Hematopoietic multipotent progenitor cell treated with erythropoietin and hydrocortisone succinate and interleukin-3 and kit ligand, for 6 days (in vitro differentiated cells): ENCODE measurements around the gene FAM3B.
"Not testable (repeated sequence)": the region's sequence is repeated elsewhere in the genome, so short reads cannot be mapped to it uniquely, and the experiment has no call there.

Experiments used
- DNase-seq: peaks from one replicate; pipeline ENCODE4 v3.0.0-alpha.2; 2015

The FAM3B gene, protein sequence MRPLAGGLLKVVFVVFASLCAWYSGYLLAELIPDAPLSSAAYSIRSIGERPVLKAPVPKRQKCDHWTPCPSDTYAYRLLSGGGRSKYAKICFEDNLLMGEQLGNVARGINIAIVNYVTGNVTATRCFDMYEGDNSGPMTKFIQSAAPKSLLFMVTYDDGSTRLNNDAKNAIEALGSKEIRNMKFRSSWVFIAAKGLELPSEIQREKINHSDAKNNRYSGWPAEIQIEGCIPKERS

GRCh38 chr21:41316200-41317062 is at the start of gene FAM3B:
FAM3B (plus strand) TSS chr21:41316801; CDS start chr21:41316880, 79 bp downstream.
- no peak for DNase-seq

DNA sequence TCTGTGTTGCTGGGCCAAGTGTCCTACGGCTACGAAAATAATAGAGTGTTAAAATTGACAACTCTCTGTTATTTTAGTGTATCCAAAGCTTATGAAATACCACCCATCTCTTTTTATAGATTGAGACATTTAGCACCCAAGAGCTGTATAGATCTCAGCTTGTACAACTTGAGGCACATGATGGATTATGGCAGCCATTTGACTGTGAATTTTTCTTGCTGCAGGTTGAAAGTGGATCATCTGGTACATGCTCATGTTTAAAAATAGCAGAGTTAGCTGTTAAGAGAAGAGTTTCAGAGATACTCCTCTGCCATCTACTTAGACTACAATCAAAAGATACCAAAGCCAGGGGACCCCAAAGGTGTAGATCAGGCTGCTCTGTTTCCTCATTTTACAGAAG is 49.3 kb upstream of the FAM3B start:
- DNase-seq, result no peak

DNA sequence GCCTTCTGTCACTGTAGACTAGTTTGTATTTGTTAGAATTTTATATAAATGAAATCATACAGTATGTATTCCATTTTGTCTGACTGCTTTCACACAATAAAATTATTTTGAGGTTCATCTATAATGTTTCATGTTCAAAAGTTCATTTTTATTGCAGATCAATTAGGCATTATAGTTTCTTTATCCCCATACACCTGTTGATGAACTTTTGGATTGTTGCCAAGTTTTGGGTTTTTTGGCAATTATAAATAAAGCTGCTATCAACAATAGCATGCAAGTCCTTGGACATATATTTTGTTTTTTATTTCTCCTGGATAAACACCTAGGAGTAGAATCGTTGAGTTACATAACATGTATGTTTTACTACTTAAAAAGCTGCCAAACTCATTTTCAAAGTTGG is 47.1 kb upstream of the FAM3B start:
- DNase-seq, result no peak

- no peak for DNase-seq
Measured at GRCh38 chr21:41277196-41277595, 39.4 kb upstream of the FAM3B start.

GRCh38 chr21:41277846-41278245 is 38.8 kb upstream of the FAM3B start:
- DNase-seq, result no peak

DNA sequence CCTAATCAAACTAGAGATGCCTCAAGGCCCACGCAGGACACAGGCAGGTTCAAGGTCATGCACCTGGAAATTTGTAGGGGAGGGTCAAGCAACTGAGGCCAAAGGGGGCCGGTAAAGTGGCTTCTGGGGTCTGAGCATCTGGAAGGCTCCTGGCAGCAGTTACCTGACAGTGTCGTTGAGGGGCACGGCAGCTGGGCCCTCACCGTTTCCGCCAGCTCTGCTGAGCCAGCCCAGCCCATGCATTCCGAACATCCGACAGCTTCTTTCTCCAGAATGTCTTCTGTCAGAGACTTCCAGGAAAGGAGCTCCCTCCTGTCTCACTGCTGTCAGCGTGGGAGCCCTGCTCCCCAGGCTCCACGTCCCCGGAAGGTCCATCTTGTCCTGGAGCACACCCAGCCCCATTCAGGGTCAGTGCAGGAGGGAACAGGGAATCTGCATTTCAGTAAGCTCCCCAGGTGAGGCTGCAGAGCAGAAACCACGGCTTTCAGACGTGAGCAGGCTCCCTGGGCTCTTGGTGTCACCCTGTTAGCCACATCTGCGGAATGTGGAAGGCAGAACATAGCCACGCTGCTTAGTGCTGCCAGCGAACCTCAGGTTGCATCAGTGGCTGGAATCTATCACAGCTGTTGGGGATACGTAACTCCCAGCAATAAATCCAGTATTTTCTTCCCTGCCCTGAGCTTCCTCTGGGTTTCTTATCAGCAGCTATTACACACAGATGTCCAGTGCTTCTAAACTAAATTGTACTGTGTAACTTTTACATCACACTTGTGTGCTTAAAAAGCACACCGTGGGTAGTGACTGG is 36.3 kb upstream of the FAM3B start:
- no peak for DNase-seq

DNA sequence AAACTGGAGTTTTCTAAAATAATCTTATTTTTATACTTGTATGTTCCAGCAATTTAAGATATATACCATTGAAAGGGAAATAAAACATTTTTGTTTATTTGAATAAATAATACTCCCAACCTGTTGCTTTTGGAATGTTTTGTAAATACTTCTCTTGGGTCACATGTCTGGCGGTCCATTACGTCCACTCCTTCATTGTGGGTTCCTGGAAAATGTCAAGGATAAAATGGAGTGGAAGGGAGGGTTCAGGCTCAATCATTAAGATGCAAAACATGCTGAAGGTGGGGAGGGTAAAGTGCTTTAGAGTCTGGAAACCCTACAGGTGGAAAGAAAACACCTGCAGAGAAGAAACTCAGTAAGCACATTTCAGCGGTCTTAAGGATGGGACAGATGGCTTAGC is 34.2 kb upstream of the FAM3B start:
- no peak for DNase-seq

DNA sequence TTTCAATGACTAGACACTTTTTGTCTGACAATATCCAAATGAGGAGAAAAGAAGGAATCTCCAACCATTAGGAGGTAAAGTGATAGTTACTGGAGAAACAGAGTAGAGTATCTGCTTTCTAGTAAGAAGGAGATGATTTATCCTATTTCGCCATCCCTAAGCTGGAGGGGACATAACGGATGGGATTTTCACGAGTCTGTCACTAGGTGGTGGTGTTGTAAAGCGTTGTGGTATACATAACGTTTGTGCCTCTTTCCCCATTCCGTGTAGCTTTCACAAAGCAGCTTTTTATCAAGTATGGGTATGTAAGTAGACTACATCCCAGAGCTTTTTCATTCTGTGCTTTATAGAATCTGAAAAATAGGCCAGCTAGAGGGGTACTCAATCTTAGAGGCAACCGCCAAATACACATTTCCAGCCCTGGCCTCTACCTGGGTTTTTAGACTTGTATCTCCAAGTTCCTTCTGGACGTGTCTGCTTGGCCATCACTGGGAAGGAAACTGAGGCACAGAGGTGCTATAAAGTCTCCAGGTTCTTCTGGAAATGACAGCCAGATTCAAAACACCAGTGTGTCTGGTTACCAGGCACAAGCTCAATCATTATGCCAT is 33.3 kb upstream of the FAM3B start:
- peak; percentile 88 for DNase-seq

- no peak for DNase-seq
Measured at GRCh38 chr21:41289431-41289830, 27.2 kb upstream of the FAM3B start.

GRCh38 chr21:41290106-41290799 is 26.3 kb upstream of the FAM3B start:
- DNase-seq, result no peak

GRCh38 chr21:41294548-41295231 is 21.9 kb upstream of the FAM3B start:
- DNase-seq, result no peak

DNA sequence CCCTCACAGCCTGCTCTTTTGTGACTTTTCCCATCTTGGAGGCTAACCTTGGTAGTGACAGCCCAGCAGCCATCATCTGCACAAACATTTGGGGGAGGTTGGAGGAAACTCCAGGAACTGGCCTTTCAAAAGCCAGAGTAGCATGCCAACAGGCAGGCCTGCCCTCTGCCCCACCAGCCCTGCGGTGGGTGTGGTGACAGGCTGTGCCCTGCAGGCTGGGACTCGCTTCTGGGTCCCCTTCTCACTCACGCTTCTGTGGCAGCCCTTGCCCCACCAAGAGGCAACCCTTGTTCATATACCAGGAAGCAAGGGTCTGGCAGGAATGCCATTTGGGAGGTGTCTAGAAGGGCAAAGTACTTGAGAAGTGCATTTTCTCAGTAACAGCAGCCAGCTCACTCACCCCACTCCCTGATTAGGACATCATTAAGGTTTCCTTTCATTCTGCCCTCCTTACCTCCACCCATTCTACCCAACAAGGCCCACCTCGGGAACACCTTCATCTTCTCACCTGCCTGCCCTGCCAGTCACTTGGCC is 20.8 kb upstream of the FAM3B start:
- DNase-seq, result no peak

DNA sequence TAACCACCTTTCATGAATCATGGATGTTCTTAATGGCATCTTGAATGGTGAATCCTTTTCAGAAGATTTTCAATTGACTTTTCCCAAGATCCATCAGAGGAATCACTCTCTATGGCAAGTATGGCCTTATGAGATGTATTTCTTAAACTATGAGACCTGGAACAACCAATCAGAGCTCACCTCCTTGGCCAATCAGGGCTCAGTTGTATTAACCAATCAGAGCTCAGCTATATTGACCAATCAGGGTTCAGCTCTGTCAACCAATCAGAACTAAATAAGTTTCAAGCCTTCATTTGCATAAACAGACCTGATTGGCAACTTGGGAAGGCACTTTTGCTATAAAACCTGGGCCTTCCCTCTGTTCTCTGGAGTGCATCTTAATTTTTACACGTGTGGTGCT is 13.6 kb upstream of the FAM3B start:
- no peak for DNase-seq

GRCh38 chr21:41304068-41304720 is 12.4 kb upstream of the FAM3B start:
- no peak for DNase-seq

DNA sequence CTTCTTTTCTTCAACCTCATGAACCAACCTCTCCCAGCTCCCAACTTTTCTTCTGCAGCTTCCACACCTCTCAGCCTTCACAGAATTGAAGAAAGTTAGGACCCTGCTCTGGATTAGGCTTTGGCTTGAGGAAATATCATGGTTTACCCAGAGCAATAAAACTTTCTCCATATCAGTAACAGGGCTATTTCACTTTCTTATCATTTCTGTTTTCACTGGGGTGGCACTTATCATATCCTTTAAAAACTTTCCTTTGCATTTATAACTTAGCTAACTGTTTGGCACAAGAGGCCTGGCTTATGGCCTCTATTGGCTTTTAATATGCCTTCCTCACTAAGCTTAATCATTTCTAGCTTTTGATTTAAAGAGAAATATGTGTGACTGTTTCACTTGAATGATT is 9.4 kb upstream of the FAM3B start:
- DNase-seq, result no peak

DNA sequence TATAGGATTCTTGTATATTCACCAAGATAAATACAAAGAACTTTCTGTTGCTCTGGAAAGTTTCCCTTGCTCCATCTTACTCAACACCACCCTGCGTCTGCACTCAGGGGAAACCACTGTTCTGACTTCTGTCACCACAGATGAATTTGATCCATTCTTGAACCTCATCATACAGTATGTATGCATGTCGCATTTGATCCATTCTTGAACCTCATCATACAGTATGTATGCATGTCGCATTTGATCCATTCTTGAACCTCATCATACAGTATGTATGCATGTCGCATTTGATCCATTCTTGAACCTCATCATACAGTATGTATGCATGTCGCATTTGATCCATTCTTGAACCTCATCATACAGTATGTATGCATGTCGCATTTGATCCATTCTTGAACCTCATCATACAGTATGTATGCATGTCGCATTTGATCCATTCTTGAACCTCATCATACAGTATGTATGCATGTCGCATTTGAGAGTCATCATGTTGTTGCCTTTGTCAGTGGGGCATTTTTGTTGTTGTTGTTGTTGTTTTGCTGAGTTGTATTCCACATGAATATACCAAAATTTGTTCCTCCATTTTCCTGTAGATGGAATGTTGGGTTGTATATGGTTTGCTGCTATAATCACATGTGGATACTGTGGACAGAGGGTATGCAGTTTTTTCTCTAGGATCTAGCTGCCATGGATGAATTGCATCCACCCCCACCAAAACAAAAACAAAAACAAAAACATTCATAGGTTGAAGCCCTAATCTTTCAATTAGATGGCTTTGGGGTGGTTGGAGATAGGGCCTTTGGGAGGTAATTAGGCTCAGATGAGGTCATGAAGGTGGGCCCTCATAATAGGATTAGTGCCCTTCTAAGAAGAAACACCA is 3.1 kb upstream of the FAM3B start:
- not testable (repeated sequence) for DNase-seq

- no peak for DNase-seq
Measured at GRCh38 chr21:41315726-41316125, 875 bp upstream of the FAM3B start.

GRCh38 chr21:41317063-41317392 is 427 bp downstream of the FAM3B start:
- no peak for DNase-seq

GRCh38 chr21:41317458-41317857 is 857 bp downstream of the FAM3B start:
- DNase-seq, result no peak

DNA sequence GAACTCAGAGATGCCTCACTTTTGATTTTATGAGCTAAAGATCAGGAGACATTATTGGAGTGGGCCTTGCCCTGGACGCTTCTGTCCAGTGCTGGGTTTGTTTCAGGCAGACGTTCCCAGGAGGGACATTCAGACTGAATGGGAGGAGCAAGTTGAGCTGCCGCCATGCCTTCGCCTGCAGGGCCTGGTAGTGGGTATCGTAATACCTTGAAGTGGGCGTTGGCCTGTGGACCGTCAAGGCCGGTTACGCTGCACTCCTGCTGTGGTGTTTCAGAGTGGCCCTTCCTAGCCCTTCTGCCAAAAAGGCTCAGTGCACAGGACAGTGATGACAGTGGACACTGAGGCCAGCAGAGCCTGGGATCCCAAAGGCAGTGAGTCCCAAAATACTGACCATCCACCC is 1.6 kb downstream of the FAM3B start:
- DNase-seq, result no peak
